ENCODE data around the gene PRCC. TPM values are rescaled to one million over a fixed set of nuclear protein-coding genes. Genes with fewer than 3 reads are reported as not detected.

PRCC gene
- total RNA-seq, 1 donor from 2014 or later, result 9.2 TPM

GRCh38 chr1:156750191-156750672 lies 17.1 kb upstream of the PRCC start:
- Histone ChIP-seq H3K4me3 (ENCODE audit: low read depth, low read length) (peak overlapping the region; percentile 71), H3K36me3 (ENCODE audit: control insufficient read depth, insufficient read depth, low read length) (peaks cover 1% of the 10 kb centered on the region), H3K27me3 (ENCODE audit: control insufficient read depth, insufficient read depth, low read length) (no peaks in the 10 kb centered on the region)
- peak; percentile 93 for DNase-seq (ENCODE audit: low read depth)
- TF ChIP-seq, protein P1, sequence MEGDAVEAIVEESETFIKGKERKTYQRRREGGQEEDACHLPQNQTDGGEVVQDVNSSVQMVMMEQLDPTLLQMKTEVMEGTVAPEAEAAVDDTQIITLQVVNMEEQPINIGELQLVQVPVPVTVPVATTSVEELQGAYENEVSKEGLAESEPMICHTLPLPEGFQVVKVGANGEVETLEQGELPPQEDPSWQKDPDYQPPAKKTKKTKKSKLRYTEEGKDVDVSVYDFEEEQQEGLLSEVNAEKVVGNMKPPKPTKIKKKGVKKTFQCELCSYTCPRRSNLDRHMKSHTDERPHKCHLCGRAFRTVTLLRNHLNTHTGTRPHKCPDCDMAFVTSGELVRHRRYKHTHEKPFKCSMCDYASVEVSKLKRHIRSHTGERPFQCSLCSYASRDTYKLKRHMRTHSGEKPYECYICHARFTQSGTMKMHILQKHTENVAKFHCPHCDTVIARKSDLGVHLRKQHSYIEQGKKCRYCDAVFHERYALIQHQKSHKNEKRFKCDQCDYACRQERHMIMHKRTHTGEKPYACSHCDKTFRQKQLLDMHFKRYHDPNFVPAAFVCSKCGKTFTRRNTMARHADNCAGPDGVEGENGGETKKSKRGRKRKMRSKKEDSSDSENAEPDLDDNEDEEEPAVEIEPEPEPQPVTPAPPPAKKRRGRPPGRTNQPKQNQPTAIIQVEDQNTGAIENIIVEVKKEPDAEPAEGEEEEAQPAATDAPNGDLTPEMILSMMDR (IDR thresholded peaks at IDR 0.05; ENCODE audit: insufficient read depth, low read length, severe bottlenecking), result no peak
- no peak for FAIRE-seq

- TF ChIP-seq, protein P1 (IDR thresholded peaks at IDR 0.05; ENCODE audit: insufficient read depth, low read length, severe bottlenecking), result no peak
- DNase-seq (ENCODE audit: low read depth), result no peak
Observed at GRCh38 chr1:156750711-156751450, 16.5 kb upstream of the PRCC start.

GRCh38 chr1:156751451-156751756 lies 15.9 kb upstream of the PRCC start, which contains the start of gene HDGF:
Gene HDGF, minus strand, starts transcription at chr1:156751675. Its CDS starts 246 bp downstream, at chr1:156751429.
- FAIRE-seq (no peak), DNase-seq (ENCODE audit: low read depth) (no peak)
- Histone ChIP-seq H3K4me3 (ENCODE audit: low read depth, low read length) (peak within 1 kb of the TSS; percentile 71), H3K27me3 (ENCODE audit: control insufficient read depth, insufficient read depth, low read length) (no peaks in the 10 kb centered on the region), H3K36me3 (ENCODE audit: control insufficient read depth, insufficient read depth, low read length) (no peaks in the 10 kb centered on the region)
- TF ChIP-seq, protein P1 (IDR thresholded peaks at IDR 0.05; ENCODE audit: insufficient read depth, low read length, severe bottlenecking), result no peak

More at GRCh38 chr1:156750711-156751450, 16.5 kb upstream of the PRCC start:
- FAIRE-seq, result no peak
- Histone ChIP-seq H3K36me3 (ENCODE audit: control insufficient read depth, insufficient read depth, low read length) (no peaks in the 10 kb centered on the region), H3K4me3 (ENCODE audit: low read depth, low read length) (peak overlapping the region; percentile 71), H3K27me3 (ENCODE audit: control insufficient read depth, insufficient read depth, low read length) (no peaks in the 10 kb centered on the region)

- FAIRE-seq (no peak), DNase-seq (ENCODE audit: low read depth) (peak; percentile 84)
- peak overlapping the region; percentile 71 for H3K4me3 ChIP-seq (ENCODE audit: low read depth, low read length)
- no peaks in the 10 kb centered on the region for H3K36me3 ChIP-seq (ENCODE audit: control insufficient read depth, insufficient read depth, low read length)
- TF ChIP-seq, protein P1 (IDR thresholded peaks at IDR 0.05; ENCODE audit: insufficient read depth, low read length, severe bottlenecking), result peak; percentile 10
- H3K27me3 ChIP-seq (ENCODE audit: control insufficient read depth, insufficient read depth, low read length), result no peaks in the 10 kb centered on the region
Observed at GRCh38 chr1:156751757-156752481, 15.4 kb upstream of the PRCC start.

DNA sequence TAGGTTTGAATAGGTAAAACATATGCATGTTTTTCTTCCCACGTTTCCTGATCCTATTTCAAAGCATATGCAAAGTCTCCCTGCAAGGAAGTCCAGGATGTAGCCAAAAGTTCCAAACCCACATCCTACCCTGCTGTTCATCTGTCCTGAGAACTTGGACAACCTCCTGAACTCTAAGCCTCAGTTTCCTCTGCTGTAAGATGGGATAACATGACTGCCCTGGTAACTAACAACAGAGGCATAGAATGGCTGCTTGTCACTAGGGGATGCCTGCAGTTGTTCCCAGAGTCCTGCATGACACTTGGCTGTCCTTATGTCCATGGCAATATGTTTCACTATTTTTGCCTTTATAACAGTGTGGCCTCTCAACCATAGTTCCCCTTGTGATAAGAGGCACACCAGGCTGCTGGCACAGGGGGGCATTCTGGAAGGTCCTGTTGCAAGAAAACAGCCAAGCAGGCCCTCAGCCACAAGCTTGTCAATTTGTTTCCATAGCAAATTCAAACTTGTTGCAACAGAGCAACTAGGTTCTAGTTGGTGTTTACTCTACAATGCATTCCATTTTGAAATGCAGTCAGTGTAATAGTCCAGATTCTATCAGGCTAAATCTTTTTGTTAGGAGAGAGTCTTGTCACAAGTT lies 14.4 kb upstream of the PRCC start:
- FAIRE-seq (no peak), DNase-seq (ENCODE audit: low read depth) (peak; percentile 26)
- Histone ChIP-seq H3K4me3 (ENCODE audit: low read depth, low read length) (no peak overlapping the region), H3K27me3 (ENCODE audit: control insufficient read depth, insufficient read depth, low read length) (no peaks in the 10 kb centered on the region), H3K36me3 (ENCODE audit: control insufficient read depth, insufficient read depth, low read length) (no peaks in the 10 kb centered on the region)
- TF ChIP-seq, protein P1 (IDR thresholded peaks at IDR 0.05; ENCODE audit: insufficient read depth, low read length, severe bottlenecking), result no peak

Measured in bronchial epithelial cell (primary cell).